Activated CD8-positive, alpha-beta memory T cell treated with anti-CD3 and anti-CD28 coated beads for 24 hours (primary cell): Measurements from ENCODE around the gene OXTR.

Experiments used
- DNase-seq: peaks from one replicate; pipeline ENCODE4 v3.0.0-alpha.2; 2020

The OXTR gene

DNA sequence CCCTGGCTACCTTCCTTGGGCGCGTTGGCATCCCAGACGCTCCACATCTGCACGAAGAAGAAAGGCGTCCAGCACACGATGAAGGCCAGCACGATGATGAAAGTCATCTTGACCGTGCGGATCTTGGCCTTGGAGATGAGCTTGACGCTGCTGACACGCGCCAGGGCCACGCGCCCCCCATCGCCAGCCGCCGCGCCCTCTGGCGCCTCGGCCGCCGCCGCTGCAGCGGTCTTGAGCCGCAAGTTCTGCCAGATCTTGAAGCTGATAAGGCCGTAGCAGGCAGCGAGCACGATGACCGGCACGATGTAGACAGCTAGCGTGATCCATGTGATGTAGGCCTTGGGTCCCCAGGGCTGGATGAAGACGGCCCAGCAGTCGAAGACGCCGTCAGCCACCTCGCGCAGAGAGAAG lies 2.2 kb downstream of the OXTR start:
- no peak for DNase-seq

DNA sequence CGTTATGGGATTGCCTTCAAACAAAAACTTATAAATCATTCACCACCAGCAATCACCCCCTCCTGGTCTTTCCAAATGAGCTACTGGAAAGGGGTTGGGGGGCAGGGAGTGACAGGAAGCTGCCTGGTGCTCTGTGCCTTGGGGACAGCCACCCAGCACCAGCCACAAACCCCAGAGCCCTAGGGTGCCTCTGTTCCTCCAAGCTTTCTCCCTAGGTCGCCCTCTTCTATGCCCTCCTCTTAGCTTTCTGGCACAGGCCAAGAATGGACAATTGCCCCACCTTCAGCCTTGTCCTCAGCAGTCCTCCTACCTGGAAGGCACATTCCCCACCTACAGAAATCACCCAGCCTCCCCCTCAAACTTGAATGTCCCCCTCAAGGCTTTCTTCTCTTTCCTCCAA lies 3.3 kb downstream of the OXTR start:
- no peak for DNase-seq

GRCh38 chr3:8765528-8765927 lies 3.9 kb downstream of the OXTR start:
- DNase-seq: no peak

DNA sequence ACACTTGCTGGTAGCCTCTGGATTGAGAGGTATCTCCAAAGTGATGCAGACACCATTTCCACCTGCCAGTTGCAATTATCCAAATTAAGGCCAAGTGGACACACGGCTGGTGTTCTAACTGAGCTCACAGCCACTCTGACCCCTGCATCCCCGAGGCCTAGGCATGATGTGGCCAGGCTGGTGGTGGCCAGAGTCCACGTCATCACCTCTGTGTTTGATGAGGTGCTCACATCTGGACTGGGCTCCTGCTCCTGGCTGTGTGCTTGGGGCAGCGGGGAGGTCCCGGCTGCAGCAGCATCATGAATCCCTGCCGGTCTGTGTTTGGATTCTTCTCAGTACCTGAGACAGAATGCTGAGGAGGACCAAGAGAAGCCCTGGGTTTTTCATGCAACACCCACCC lies 4.9 kb downstream of the OXTR start:
- DNase-seq: no peak

DNA sequence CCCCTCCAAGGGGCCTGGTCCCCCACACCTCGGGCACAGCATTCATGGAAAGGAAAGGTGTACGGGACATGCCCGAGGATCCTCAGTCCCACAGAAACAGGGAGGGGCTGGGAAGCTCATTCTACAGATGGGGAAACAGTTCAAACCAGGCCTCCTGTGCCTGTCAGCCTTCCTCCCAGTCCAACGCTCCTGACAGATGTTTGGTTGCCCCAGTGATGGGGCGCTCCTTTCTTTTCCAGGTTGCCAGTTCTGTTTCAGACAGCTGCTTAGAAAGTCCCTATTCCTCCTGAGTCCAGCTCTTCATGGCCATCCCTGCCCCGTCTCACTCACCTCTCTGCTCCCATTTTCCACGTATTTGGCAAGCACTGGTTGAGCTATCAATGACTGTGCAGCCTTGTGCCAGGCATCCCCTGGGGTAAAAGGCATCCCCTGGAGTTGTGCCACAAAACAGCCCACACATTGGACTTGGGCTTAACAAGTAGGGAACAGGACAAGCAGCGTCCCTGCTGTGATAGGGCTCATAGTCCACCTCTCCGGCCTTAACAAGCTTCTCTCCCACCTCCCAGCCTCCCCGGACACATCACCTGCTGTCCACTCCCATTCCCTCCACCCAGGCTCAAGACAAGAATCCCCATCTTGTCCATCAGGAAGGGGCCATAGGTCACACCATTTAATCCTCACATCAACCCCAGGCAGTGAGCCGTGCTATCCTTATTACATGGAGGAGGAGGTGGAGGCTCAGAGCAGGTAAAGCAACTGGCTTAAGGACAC lies 6.6 kb downstream of the OXTR start:
- no peak for DNase-seq

DNA sequence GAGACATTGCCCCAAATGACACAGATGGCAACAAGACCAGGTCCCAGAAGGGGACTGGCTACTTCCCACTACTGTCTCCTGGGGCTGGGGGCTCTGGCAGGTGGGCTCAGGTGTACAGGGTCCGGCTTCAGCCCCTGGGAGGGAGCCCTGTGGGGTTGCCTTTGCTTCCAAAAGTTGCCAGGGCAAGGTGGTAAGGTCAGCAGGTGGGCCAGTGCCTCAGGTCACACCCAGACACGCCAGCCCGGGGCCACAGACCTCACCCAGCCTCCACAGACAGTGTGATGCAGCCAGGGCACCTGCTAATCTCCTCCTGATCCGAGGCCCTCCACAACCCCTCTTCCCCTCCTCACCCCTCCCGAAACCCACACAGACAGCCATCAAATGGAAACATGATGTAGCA lies 7.5 kb downstream of the OXTR start:
- DNase-seq: no peak

DNA sequence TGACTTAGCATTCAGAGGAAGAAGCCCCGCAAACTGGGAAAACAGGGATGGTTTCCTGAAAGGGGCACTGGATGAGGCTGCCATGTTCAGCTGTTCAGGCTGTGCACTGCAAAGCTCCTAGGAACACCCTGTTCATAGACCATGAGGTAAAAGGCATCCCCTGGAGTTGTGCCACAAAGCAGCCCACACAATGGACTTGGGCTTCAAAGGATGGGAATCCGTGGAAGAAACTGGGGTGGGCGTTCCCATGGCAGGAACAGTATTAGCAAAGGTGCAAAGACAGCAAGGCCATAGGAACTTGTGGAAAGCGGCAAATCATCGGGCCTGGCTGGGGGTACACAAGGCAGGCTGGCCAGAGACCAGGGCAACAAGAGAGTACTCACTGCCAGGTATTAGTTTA lies 8.9 kb downstream of the OXTR start:
- no peak for DNase-seq

DNA sequence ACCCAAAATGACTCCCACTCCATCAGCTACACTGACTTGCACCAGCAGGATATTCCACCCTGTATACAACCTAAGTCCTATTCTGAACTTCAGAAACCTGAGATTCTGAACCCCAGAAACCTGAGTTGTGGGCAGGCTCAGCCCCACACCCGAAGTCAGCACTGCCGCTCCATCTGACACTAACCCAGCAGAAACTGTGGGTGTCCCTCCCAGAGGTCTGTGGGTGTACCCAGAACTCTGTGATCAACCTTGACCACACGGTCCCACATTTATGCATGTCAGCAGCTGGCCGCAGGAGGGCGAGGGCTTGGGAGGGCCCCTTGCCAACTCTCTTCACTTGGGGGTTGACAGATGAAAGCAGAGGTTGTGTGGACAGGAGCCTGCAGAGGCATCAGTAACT lies 9.3 kb downstream of the OXTR start:
- DNase-seq: peak; percentile 19

DNA sequence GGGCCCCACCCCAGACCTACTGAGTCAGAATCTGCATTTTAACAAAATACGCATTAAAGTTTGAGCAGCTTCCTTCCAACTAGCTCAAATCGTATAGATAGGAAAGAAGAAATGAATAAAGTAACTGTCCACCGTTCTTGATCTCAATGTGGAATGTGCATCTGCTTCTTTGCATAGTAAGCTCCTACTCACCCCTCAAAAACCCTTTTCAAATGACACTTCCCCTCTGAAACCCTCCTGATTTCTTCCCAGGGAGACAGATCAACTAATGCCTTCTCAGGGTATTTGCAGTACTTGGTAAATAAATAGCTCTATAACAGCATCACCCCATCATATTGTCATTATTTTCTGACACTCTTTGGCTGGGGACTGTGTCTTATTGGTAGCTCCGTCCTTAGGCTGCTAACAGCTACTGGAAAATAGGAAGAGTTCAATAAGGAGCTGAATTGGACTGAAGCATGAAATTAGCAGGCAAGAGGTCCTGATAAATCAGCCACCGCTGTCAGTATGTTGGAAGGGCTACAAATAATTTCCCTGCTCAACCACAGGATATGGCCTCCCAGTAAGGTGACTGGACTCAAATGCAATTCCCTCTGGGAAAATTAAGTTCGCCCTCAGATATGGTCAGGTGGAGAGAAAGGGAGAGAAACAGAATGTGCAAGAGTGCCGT lies 10.2 kb downstream of the OXTR start:
- no peak for DNase-seq

- peak; percentile 38 for DNase-seq
These were observed 11.6 kb downstream of the OXTR start for GRCh38 chr3:8757551-8758518.

DNA sequence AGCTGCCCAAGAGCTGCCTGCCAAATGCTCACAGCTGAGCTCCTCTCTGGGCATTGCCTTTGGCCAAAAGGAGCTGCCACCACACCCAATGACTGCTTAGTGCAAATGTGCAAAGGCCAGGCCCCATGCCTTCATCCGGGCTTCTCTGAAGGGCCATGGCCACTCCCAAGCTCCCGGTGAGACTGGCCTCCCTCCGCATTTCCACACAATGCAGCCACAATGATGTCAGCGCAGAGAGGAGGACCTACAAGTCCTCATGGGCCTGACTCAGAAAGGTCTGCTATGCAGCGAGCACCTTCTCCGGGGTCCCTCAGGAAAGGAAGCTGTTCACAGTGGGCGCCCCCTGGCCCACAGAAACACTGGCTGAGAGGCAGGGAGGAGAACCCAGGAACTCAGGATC lies 12.7 kb downstream of the OXTR start:
- DNase-seq: peak; percentile 28

- DNase-seq: no peak
These were observed 13.7 kb downstream of the OXTR start for GRCh38 chr3:8755564-8756237.

GRCh38 chr3:8755097-8755496 lies 14.3 kb downstream of the OXTR start:
- no peak for DNase-seq

DNA sequence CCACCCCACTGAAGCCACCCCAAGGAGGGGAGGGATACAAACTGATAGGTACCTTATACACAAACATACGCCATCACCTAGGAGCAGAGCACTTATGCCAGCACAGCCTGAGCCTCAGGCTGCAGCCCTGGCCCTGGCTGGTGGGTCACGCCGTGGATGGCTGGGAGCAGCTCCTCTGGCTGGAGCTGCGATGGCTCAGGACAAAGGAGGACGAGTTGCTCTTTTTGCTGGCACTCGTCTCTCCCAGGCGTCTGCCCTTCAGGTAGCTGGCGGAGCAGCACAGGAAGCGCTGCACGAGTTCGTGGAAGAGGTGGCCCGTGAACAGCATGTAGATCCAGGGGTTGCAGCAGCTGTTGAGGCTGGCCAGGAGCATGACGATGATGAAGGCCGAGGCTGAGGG lies 16.6 kb downstream of the OXTR start:
- no peak for DNase-seq

- no peak for DNase-seq
These were observed 20.1 kb downstream of the OXTR start for GRCh38 chr3:8749316-8749715.

DNA sequence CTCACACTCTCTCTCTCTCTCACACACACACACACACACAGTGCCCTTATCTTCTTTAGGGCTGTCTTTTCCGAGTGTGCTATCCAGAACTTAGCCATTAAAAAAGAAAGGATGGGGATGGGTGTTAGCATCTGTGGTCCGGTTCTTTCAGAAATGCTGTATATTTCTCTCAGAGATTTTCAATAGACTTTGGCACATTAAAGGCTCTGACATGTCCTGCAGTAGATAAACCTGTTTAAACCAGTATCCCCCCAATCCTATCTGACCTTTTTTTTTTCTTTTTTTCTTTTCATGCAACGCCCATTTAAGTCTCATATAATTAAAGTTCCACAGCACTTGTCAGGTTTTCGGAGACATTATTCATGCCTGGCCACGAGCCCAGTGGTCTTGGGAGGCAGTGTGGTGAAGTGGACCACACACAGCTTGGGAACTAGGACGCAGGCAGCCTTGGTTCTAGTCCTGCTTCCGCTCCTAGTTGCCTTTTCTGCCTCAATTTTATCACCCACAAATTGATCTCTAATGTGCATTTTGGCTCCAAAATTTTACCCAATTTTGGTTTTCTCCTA lies 22.6 kb downstream of the OXTR start:
- DNase-seq: no peak

DNA sequence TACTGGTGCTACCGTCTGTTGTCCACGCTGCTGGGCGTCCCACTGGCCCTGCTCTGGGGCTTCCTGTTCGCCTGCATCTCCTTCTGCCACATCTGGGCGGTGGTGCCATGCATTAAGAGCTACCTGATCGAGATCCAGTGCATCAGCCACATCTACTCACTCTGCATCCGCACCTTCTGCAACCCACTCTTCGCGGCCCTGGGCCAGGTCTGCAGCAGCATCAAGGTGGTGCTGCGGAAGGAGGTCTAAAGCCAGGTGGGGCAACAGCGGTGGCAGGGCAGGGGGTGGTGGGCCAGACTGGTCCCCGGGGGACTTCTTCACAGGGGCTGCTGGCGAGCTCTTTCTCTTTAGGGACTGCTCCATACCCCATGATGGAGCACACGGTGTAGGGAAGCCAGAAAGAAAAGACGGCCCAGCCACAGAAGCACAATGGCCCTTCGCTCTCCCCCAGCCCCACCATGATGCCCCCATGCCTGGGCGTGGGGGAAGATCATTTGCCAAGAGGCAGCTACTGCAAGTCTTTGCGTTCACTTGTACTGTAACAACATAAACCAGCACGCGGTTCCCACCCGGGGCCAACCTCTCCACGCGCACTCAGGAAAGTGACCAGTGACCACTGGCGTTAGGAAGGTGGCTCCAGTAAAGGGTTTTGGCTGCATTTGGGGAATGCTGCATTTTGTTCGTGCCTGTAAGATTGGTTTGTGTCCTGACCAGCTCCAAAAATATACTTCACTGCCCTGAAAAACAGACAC lies 23.6 kb downstream of the OXTR start:
- no peak for DNase-seq

DNA sequence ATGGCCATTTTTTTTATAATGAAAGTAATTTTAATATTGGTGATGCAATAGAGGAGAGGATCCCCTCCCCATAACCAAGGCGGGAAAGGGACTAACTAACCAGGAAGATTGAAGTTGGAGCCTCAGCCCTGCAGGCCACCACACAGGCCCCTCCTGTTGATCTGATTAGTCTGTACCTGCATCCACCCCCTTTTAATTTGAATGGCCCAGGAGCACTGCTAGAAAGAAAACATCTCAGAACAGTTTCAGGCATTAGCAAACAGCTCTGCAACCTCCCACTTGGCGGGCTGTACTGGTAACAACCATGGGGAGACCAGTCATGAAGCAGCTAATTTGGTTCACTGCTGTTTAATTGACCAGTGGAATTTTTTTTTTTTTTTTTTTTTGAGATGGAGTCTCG lies 25.5 kb downstream of the OXTR start:
- no peak for DNase-seq

DNA sequence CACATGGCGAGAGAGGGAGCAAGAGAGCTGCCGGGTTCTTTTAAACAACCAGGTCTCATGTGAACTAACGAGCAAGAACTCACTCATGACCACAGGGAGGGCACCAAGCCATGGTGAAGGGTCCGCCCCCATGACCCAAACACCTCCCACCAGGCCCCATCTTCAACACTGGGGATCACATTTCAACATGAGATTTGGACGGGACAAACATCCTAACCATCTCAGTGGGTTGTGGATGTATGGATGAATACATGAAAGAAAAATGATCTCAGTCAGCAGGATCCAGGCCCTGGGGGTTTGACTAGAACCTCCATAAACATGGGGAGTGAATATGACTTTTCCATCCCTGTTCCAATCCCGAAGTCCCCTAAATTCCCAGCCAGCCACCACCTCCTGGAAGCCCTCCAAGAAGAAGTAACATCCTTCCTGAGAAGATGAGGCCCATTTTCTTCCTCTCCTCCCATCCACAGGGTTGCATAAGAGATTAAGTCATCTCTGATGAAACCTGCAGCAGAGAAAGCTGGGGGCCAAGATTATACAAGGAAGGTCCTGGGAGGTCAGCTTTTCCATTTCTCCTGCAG lies 26.3 kb downstream of the OXTR start:
- no peak for DNase-seq

DNA sequence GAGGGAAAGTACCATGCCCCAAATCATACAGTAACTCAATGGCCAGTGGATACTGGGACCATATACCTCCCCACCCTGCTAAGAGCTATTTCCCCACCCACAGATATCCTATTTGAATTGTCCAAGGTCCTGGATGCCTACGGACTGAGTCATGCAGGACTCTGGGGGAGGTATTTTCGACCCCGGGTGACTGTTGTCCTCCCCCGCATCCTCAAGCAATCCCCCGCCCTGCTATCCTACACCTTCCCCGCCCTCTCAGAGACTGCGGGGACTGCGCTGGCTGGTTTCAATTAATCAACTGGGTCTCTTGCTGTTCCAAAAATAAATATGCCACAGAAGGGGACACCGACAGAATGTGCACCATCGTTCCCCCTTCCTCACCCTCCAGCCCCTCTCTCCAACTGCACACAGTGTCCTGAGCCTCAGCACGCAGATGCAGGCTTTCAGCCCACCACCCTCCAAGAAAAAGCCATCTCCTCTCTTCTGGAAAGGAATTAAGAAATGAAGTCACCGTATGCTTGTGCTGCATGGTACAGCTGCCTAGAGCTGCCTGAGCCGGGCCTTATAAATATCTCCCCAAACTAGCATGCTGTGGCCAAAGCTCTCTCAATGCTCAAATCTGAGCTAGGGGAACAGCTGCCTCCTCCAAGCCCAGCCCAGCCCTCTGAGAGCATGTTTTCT lies 27.7 kb downstream of the OXTR start:
- DNase-seq: peak; percentile 13
